Uterus (tissue), 2 donors: Measurements from ENCODE around the gene PYGO2.

ENCODE experiments used
- POLR2A ChIP-seq, 2 donors: fragments of 450-650 bp; IDR thresholded peaks; one replicate each; pipeline ENCODE4 v1.6.1; 2016; ENCODE audit warnings: antibody characterized with exemption in 2 of 2, mild to moderate bottlenecking in 1 of 2, moderate library complexity in 1 of 2
- TF ChIP-seq, protein P1 (sequence below), 4 experiments: fragments of 200-600 bp in 2 of 4; fragments of 450-650 bp in 2 of 4; sonication (generic) in 2 of 4; IDR thresholded peaks; one replicate each; pipeline ENCODE4 v1.5.1; 2016 to 2019; ENCODE audit warnings: antibody characterized with exemption in 4 of 4, mild to moderate bottlenecking in 2 of 4, moderate library complexity in 1 of 4

DNA sequence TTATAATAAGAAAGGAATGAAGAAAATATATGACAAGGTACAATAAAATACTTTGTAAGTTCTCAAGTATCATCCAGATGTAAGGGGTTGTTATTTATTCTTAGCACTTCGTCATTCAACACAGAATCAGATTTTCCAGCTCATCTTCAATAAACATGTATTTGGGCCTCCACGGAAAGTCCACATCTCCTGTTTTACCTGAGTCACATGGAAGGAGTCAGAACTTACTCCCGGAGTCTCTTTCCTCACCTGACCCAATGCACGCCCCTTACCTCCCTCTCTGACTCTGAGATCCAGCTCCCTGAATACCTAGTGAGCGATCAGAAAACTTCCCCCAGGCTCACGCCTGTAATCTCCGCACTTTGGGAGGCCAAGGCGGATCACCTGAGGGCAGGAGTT is 23.6 kb downstream of the PYGO2 start:
- no peak for TF ChIP-seq POLR2A (IDR thresholded peaks at IDR 0.05)
- TF ChIP-seq, protein P1, sequence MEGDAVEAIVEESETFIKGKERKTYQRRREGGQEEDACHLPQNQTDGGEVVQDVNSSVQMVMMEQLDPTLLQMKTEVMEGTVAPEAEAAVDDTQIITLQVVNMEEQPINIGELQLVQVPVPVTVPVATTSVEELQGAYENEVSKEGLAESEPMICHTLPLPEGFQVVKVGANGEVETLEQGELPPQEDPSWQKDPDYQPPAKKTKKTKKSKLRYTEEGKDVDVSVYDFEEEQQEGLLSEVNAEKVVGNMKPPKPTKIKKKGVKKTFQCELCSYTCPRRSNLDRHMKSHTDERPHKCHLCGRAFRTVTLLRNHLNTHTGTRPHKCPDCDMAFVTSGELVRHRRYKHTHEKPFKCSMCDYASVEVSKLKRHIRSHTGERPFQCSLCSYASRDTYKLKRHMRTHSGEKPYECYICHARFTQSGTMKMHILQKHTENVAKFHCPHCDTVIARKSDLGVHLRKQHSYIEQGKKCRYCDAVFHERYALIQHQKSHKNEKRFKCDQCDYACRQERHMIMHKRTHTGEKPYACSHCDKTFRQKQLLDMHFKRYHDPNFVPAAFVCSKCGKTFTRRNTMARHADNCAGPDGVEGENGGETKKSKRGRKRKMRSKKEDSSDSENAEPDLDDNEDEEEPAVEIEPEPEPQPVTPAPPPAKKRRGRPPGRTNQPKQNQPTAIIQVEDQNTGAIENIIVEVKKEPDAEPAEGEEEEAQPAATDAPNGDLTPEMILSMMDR (IDR thresholded peaks at IDR 0.05): no peak
